SK-N-MC (cell line): ENCODE results near the gene PLA2G4F.

ENCODE experiments used
- DNase-seq: peaks from one replicate; pipeline ENCODE4 v3.0.0-alpha.2; 2011; ENCODE audit warnings: low read depth, low spot score
- H3K27ac ChIP-seq: fragments of 200-600 bp; sonication (generic); 2 replicates; pipeline ENCODE4 v1.5.1; 2016; ENCODE audit warnings: mixed run types
- H3K36me3 ChIP-seq: fragments of 200-600 bp; sonication (generic); 2 replicates; pipeline ENCODE4 v1.6.1; 2017; ENCODE audit warnings: antibody characterized with exemption, low read length, mixed read lengths; ENCODE audit not compliant: insufficient read depth
- H3K4me3 ChIP-seq: fragments of 200-600 bp; sonication (generic); 2 replicates; pipeline ENCODE4 v1.5.1; 2016
- H3K9ac ChIP-seq: fragments of 200-600 bp; sonication (generic); 2 replicates; pipeline ENCODE4 v1.8.0; 2017; ENCODE audit warnings: mixed run types, mixed read lengths; ENCODE audit not compliant: insufficient read length
- H3K9me3 ChIP-seq: fragments of 200-600 bp; sonication (generic); 2 replicates; pipeline ENCODE4 v1.6.1; 2017; ENCODE audit warnings: low read depth, mild to moderate bottlenecking, antibody characterized with exemption, low read length, moderate library complexity, mixed read lengths
- EZH2 ChIP-seq: fragments of 200-600 bp; sonication (generic); IDR thresholded peaks from one replicate; pipeline ENCODE4 v1.6.1; 2017; ENCODE audit warnings: antibody characterized with exemption
- FOXP2 ChIP-seq: optimal IDR thresholded peaks from 2 replicates; pipeline ENCODE3; 2011; ENCODE audit warnings: mild to moderate bottlenecking, moderate library complexity; ENCODE audit not compliant: insufficient read depth; ENCODE audit errors: extremely low read length, control extremely low read depth
- POLR2AphosphoS5 ChIP-seq: IDR thresholded peaks from 2 replicates; pipeline ENCODE4 v1.6.1; 2012; ENCODE audit warnings: mild to moderate bottlenecking, low read depth, low read length, borderline replicate concordance

The PLA2G4F gene

DNA sequence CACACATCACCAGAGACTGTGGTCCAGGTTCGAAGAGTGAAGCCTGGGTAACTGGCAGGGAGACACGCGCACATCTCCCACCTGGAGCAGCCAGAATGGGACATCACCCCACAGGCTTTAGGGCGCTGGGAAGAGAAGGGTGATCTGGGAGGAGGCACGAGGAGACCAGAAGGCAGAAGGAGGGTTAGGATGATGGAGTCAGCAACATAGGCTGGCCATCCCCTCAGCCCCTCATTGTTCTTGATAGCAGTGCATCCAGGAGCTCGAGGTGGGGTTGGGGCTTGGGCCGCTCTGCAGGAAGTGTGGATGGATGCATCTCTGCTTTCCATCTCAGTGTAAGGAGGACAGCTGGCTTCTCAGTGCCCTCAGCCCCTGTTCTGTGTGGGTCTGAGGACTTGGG, 15.2 kb downstream of the PLA2G4F start:
- Histone ChIP-seq H3K9ac (no peak overlapping the region), H3K9me3 (no peaks in the 10 kb centered on the region), H3K36me3 (no peaks in the 10 kb centered on the region), H3K4me3 (no peak overlapping the region), H3K27ac (no peak overlapping the region)
- TF ChIP-seq EZH2, result no peak
- no peak for TF ChIP-seq FOXP2
- TF ChIP-seq POLR2AphosphoS5, result no peak
- DNase-seq, result no peak

DNA sequence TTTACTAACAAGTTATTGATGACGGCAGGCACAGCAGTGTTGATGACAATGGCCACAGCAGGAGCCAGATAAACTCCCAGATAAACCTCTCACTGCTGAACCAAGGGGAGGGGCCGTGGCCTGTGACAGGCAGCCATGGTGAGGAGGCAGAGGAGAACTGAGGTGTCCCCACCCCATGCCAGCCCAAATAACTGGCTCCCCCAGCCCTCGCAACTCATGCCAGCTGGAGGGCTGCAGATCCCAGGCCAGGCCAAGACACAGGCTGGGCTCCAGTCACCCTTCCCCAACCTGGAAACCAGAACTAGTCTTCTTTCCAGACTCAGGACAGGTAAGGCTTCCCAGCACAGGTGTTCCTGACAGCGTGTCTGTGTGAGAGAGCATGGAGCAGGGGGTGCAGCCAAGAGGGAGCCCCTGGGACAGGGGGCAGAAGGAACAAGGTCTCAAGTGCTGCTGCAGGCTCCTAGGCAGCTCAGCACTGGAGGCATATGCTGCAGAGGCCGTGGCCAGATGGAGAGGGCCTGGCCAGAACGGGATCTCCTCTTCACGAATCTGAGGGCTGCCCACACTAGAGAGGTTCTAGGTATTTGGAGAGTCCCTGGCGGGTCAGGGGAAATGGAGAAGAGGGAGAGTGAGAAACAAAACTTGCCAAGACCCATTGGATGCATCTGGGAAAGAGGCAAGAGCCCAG, 15.9 kb downstream of the PLA2G4F start:
- no peak overlapping the region for H3K4me3 ChIP-seq
- TF ChIP-seq EZH2, result no peak
- no peak for TF ChIP-seq FOXP2
- TF ChIP-seq POLR2AphosphoS5, result no peak
- H3K27ac ChIP-seq, result no peak overlapping the region
- DNase-seq, result no peak
- H3K36me3 ChIP-seq, result no peaks in the 10 kb centered on the region
- H3K9me3 ChIP-seq, result no peaks in the 10 kb centered on the region
- H3K9ac ChIP-seq, result no peak overlapping the region

- no peak for DNase-seq
- H3K9ac ChIP-seq, result no peak overlapping the region
- TF ChIP-seq EZH2 (no peak), POLR2AphosphoS5 (no peak), FOXP2 (no peak)
- H3K27ac ChIP-seq, result no peak overlapping the region
- H3K36me3 ChIP-seq, result no peaks in the 10 kb centered on the region
- H3K4me3 ChIP-seq, result no peak overlapping the region
- no peaks in the 10 kb centered on the region for H3K9me3 ChIP-seq
Measured at GRCh38 chr15:42139596-42139995, 16.8 kb downstream of the PLA2G4F start.

- no peak overlapping the region for H3K4me3 ChIP-seq
- no peak for DNase-seq
- no peak overlapping the region for H3K27ac ChIP-seq
- H3K36me3 ChIP-seq, result no peaks in the 10 kb centered on the region
- no peaks in the 10 kb centered on the region for H3K9me3 ChIP-seq
- TF ChIP-seq FOXP2 (no peak), EZH2 (no peak), POLR2AphosphoS5 (no peak)
- no peak overlapping the region for H3K9ac ChIP-seq
Measured at GRCh38 chr15:42138968-42139386, 17.5 kb downstream of the PLA2G4F start.

DNA sequence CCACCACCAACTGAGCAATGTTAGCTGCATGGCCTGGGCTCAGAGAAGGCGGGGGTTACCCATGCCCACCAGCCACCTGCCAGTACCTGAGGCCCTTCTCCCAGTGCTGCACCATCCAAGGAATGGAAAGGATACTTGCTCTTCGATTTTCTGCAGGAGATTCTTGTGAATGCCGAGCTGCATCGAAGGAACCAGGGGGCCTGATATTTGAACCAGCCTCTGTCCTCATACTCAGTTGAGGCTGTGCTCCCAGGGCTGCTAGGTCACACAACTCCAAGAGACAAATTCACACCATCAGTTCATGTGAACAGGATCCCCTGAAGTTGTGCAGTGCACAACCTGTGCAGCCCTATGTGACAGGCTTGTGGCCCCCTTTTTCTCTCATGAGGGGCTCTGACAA, 18.0 kb downstream of the PLA2G4F start:
- DNase-seq, result no peak
- no peaks in the 10 kb centered on the region for H3K9me3 ChIP-seq
- no peak overlapping the region for H3K4me3 ChIP-seq
- H3K27ac ChIP-seq, result no peak overlapping the region
- no peak for TF ChIP-seq FOXP2
- TF ChIP-seq POLR2AphosphoS5, result no peak
- TF ChIP-seq EZH2, result no peak
- H3K36me3 ChIP-seq, result no peaks in the 10 kb centered on the region
- no peak overlapping the region for H3K9ac ChIP-seq

DNA sequence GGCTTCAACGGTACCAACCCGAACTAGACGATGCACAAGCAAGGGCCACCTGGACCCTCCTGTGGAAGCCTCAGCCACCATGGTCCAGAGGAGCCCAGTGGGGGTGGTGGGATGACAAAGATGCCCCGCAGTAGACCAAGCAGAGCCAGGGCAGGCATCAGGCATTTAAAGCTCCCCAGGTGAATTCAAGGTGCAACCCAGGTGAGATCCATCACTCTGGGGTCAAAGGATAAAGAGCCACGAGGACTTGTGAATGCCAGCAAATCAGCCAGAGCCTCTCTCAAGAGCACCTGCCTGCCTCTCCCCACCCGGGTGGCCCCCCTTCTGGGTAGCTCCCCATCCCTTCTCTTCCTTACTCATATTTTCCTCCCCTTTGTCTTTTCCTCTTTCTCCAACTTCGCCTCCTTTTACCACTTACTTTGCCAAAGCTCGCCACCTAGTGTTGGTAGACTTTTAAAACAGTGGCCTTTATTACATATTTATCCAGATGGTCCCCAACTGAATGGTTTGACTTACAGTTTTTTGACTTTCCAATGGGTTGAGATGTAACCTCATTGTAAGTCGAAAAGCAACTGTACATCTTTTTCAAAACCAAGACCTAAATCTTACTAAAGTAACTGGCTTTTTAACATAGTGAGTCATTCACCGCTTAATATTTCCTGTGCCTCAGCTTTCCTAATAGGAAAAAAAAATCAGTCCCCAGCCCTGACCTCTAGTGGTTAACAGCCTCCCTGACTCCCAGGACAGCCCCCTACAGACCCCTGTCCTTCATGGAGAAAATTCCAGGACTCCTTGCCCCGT, 18.8 kb downstream of the PLA2G4F start:
- Histone ChIP-seq H3K9ac (no peak overlapping the region), H3K27ac (no peak overlapping the region), H3K36me3 (no peaks in the 10 kb centered on the region), H3K9me3 (no peaks in the 10 kb centered on the region), H3K4me3 (no peak overlapping the region)
- TF ChIP-seq EZH2, result no peak
- TF ChIP-seq POLR2AphosphoS5, result no peak
- no peak for TF ChIP-seq FOXP2
- no peak for DNase-seq

- H3K36me3 ChIP-seq, result no peaks in the 10 kb centered on the region
- no peaks in the 10 kb centered on the region for H3K9me3 ChIP-seq
- TF ChIP-seq POLR2AphosphoS5, result no peak
- no peak for TF ChIP-seq FOXP2
- no peak for TF ChIP-seq EZH2
- no peak overlapping the region for H3K9ac ChIP-seq
- H3K27ac ChIP-seq, result no peak overlapping the region
- no peak overlapping the region for H3K4me3 ChIP-seq
- DNase-seq, result no peak
Measured at GRCh38 chr15:42136513-42136912, 19.9 kb downstream of the PLA2G4F start.

DNA sequence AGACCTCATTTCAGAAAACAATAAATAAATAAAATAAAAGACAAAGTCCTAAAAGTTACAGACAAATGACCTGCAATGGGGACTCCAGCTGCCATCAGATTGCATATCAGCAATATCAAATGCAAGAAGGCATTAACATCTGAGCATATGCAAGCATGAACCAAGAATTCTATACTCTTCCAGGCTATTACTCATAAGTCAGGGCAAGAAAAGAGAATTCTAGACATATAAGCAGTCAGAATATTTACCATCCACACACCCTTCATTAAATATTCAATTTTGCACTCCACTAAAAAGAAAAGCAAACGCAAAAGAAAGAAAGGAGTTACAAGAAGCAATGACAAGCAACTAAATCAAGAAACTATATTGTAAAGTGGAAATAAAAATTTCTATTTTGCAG, 21.1 kb downstream of the PLA2G4F start:
- TF ChIP-seq POLR2AphosphoS5 (no peak), EZH2 (no peak), FOXP2 (no peak)
- no peaks in the 10 kb centered on the region for H3K36me3 ChIP-seq
- H3K9me3 ChIP-seq, result no peaks in the 10 kb centered on the region
- H3K4me3 ChIP-seq, result no peak overlapping the region
- no peak overlapping the region for H3K9ac ChIP-seq
- no peak overlapping the region for H3K27ac ChIP-seq
- DNase-seq, result no peak
